ENCODE results near the gene SF3A1.

DNA sequence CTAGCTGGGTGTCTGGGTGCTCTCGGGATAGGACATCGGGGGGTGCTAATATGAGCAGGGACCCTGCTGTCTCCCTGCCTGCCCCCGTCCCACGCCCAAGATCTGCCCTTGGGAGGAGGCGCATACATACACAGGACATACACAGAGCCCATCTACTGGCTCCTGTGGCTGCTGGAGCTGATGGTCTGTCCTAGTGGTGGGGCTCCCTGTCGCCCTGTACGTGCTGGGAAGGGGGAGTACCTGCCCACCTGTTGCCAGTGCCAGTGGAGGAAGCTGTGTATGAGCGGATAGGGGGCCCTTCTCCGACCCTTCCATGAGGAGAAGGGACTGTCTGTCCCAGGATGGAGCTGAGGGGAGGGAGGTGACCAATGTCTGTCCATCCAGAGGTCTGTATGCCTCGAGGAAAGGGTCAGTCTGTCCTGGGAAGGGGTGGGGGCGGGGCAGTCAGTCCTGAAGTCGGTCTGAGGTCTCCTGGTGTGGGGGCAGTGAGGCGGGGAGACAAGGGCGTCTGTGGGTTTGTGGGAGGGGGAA, 30.9 kb downstream of the SF3A1 start:
- TF ChIP-seq POLR2A (IDR thresholded peaks at IDR 0.05; ENCODE audit: low read depth, low read length) (no peak), POLR2AphosphoS5 (IDR thresholded peaks at IDR 0.05; ENCODE audit: low read depth, low read length) (no peak), TAF1 (IDR thresholded peaks at IDR 0.05; ENCODE audit: borderline replicate concordance, low read depth, low read length) (no peak)

All from GM12892 (cell line).